Mucosa of descending colon (tissue), 3 donors: ENCODE data around the gene TGFB1. TPM values are rescaled to one million over a fixed set of nuclear protein-coding genes. Genes with fewer than 3 reads are reported as not detected.

Experiments used
- ATAC-seq: fragments of 200-7000 bp; cut with Tn5 transposase; one replicate; pipeline ENCODE4 v1.9.1; 2020; ENCODE audit warnings: mild to moderate bottlenecking, moderate library complexity
- DNase-seq, 3 donors: peaks; one replicate each; pipeline ENCODE4 v3.0.0-alpha.2; 2020
- H3K36me3 ChIP-seq: fragments of 200-600 bp; one replicate; pipeline ENCODE4 v1.8.0; 2021; ENCODE audit warnings: low read depth, mild to moderate bottlenecking
- H3K4me1 ChIP-seq: fragments of 200-600 bp; one replicate; pipeline ENCODE4 v1.8.0; 2021; ENCODE audit warnings: low read depth, mild to moderate bottlenecking
- H3K4me3 ChIP-seq: fragments of 200-600 bp; one replicate; pipeline ENCODE4 v1.8.0; 2021; ENCODE audit warnings: mild to moderate bottlenecking
- H3K9me3 ChIP-seq: fragments of 200-600 bp; one replicate; pipeline ENCODE4 v1.8.0; 2021; ENCODE audit warnings: mild to moderate bottlenecking
- intact Hi-C, 2 donors: fragments of 100-400 bp; cut with DNase I in 1 of 2; cut with micrococcal nuclease in 1 of 2; formaldehyde crosslinking; loops; one replicate each; pipeline versions ENCODE4 v1.11.0 to v1.11.1; 2022; cut with DNase I, micrococcal nuclease
- total RNA-seq, 3 donors: library from RNA; stranded (reverse); fragmentation: NEBNext Ultra II Directional in 2 of 3; extraction: Animal tissue kit (Norgen Biotek cat#: 25700) in 2 of 3; gene quantifications; one replicate each; pipeline versions ENCODE4 v1.2.1 to v1.2.4, GENCODE V29; 2021 to 2023
- TF ChIP-seq, protein P1 (sequence below): fragments of 200-600 bp; IDR thresholded peaks from one replicate; pipeline ENCODE4 v1.8.0; 2022; ENCODE audit warnings: antibody characterized with exemption, mild to moderate bottlenecking
- donor health status: DM: no; HTN: no; CAD: no; lungs with moderate emphysema.
- donor health status: DM: no; HTN: no; CAD: no.
- donor health status: DM: no; HTN: yes; CAD: no.

The TGFB1 gene
- total RNA-seq, 3 donors from 2014 or later: 8.2 to 39.6 (median 21.8) TPM

DNA sequence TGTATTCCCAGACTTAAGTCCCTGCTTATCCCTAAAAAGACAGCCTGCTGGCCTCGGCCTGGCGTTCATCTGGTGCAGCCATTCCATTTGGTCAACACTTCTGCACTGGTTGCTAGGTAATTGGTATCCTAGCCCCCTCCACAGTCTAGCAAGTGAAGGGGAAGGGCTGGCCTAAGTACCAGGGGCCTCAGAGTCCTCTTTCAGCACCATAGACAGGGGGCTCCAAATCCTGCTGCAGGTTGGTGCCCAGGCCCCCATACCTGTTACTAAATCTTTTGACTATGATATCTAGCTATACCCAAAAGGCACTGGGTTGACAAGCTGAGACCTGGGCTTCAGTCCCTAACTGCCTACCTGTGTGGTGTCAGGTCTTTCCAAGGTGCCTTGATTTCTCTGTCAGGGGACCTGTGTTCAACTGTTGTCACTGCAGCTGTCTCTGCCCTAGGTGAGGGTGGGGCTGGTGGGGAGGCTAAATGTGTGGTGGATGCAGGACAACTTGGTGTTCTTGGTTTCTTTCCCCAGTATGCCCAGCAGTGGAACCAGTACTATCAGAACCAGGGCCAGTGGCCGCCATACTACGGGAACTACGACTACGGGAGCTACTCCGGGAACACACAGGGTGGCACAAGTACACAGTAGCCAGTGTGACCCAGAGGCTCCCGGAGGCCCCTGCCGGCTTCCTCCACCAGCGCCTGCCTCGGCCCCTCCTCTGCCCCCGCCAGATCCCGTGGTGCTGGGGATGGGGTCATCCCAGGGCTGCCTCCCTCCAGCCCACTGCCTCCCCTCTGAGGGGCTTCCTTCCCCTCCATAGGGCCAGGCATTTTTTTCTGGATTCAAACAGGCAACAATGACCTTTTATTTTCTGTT lies 47.6 kb downstream of the TGFB1 start:
- ATAC-seq: no peak
- intact Hi-C loops: no loop called here
- TF ChIP-seq, protein P1, sequence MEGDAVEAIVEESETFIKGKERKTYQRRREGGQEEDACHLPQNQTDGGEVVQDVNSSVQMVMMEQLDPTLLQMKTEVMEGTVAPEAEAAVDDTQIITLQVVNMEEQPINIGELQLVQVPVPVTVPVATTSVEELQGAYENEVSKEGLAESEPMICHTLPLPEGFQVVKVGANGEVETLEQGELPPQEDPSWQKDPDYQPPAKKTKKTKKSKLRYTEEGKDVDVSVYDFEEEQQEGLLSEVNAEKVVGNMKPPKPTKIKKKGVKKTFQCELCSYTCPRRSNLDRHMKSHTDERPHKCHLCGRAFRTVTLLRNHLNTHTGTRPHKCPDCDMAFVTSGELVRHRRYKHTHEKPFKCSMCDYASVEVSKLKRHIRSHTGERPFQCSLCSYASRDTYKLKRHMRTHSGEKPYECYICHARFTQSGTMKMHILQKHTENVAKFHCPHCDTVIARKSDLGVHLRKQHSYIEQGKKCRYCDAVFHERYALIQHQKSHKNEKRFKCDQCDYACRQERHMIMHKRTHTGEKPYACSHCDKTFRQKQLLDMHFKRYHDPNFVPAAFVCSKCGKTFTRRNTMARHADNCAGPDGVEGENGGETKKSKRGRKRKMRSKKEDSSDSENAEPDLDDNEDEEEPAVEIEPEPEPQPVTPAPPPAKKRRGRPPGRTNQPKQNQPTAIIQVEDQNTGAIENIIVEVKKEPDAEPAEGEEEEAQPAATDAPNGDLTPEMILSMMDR: no peak
- no peaks in the 10 kb centered on the region for H3K9me3 ChIP-seq
- peaks cover 17% of the 10 kb centered on the region for H3K4me1 ChIP-seq
- H3K4me3 ChIP-seq: no peak overlapping the region
- H3K36me3 ChIP-seq: peaks cover 6% of the 10 kb centered on the region
- DNase-seq: no peak

DNA sequence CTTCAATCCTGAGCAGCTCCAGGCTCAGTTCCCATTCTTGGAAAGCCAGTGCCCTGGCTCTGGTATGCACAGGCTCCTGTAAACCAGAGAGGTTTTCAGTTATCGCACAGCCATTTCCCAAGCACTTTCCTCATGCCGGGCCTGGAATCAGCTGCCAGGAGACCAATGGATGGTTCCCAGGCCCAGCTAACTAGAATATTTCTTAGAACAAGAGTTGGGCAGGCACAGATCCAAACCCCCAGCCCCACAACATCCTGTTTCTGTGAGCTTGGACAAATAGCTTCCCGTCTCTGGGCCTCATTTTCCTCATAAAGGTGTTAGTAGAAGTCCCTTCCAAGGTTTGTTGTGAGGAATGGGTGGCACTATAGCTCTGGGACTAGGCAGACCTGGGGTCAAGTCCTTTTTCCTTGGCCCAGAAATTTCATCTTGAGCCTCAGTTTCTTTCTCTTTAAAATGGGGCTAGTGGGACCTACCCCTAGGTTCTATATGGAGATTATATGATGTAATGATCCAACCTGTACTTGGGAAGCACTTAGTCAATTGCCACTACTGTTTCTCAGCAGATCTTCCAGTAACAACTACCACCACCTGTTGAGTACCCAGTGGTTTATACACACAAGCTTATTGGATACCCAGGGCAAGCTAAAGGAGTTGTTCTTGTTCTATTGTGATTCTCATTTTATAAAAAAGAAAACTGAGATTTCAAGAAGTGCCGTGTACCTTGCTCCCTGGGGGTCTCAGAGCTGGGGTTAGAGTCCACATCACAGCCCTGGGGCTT lies 48.8 kb downstream of the TGFB1 start:
- no peak for ATAC-seq
- TF ChIP-seq, protein P1: no peak
- H3K4me3 ChIP-seq: no peak overlapping the region
- DNase-seq: peak in 1 of 3 donors; percentile 29
- intact Hi-C loops: no loop called here
- peaks cover 16% of the 10 kb centered on the region for H3K4me1 ChIP-seq
- H3K9me3 ChIP-seq: no peaks in the 10 kb centered on the region
- H3K36me3 ChIP-seq: peaks cover 7% of the 10 kb centered on the region

DNA sequence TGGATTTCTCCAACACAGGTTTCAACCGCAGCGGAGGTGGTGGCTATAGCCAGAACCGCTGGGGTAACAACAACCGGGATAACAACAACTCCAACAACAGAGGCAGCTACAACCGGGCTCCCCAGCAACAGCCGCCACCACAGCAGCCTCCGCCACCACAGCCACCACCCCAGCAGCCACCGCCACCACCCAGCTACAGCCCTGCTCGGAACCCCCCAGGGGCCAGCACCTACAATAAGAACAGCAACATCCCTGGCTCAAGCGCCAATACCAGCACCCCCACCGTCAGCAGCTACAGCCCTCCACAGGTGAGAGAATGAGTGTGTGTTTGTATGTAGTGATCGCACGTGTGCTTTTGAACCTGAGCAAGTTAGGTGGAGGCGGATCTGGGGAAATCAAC lies 49.8 kb downstream of the TGFB1 start:
- Histone ChIP-seq H3K4me1 (peaks cover 19% of the 10 kb centered on the region), H3K9me3 (no peaks in the 10 kb centered on the region), H3K36me3 (peaks cover 11% of the 10 kb centered on the region), H3K4me3 (no peak overlapping the region)
- DNase-seq: no peak
- ATAC-seq: no peak
- TF ChIP-seq, protein P1: no peak
- intact Hi-C loops: no loop called here

DNA sequence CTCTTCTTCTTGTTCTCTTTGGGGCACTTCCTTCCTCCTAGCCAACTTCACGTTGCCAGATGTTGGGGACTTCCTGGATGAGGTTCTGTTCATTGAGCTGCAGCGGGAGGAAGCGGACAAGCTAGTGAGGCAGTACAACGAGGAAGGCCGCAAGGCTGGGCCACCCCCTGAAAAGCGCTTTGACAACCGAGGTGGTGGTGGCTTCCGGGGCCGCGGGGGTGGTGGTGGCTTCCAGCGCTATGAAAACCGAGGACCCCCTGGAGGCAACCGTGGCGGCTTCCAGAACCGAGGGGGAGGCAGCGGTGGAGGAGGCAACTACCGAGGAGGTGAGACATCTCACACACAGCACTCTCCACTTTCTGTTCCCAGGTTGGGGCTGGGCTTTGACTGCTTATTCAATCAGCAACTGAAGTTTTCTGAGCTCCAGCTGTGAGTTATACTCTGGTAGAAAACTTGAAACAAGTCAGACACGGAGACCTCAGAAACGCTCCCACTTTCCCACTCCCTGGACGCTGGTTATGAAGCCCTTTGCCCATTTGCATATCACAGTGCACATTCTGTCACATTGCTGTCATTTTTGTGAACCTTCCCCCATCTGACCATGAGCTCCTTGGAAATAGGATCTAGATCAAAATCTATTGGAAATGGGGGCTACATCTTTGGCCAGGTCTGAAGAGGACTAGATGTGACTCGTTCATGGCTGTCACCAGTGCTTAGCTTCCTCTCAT lies 50.9 kb downstream of the TGFB1 start:
- TF ChIP-seq, protein P1: no peak
- peaks cover 11% of the 10 kb centered on the region for H3K36me3 ChIP-seq
- H3K4me3 ChIP-seq: no peak overlapping the region
- DNase-seq: peak in 2 of 3 donors; percentile 54 to 84
- peaks cover 17% of the 10 kb centered on the region for H3K4me1 ChIP-seq
- intact Hi-C loops: no loop called here
- ATAC-seq: peak; percentile 40
- H3K9me3 ChIP-seq: no peaks in the 10 kb centered on the region

DNA sequence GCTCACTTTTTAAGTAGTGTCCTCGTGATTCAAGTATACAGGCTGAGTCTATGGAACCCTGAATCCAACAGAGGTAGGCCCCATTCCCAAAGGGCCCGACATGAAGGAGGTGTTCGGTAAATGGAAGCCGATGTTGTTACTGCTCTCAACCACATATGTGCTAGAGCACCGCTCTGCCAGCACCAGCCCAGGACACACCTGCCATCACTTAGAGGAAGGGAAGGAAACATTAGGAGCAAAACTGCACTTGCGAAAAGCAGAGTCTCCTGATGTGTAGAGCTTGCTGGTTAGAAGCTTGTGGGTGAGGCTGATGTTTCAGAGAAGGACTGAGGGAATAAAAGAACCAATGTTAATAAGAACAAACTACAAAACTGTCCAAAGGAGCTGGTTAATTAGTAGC lies 53.2 kb downstream of the TGFB1 start:
- TF ChIP-seq, protein P1: no peak
- H3K9me3 ChIP-seq: no peaks in the 10 kb centered on the region
- intact Hi-C loops: no loop called here
- peaks cover 24% of the 10 kb centered on the region for H3K4me1 ChIP-seq
- ATAC-seq: no peak
- DNase-seq: no peak
- no peak overlapping the region for H3K4me3 ChIP-seq
- H3K36me3 ChIP-seq: peaks cover 14% of the 10 kb centered on the region
